GM13976 (cell line): ENCODE results near the gene SPECC1.

Source experiments
- DNase-seq: peaks from one replicate; pipeline ENCODE4 v3.0.0; 2012; ENCODE audit warnings: low spot score
- CTCF ChIP-seq: IDR thresholded peaks from 2 replicates; pipeline ENCODE4 v1.5.1; 2012; ENCODE audit warnings: borderline replicate concordance, mild to moderate bottlenecking; ENCODE audit not compliant: insufficient read depth; ENCODE audit errors: extremely low read depth, missing control alignments, control extremely low read depth
- in situ Hi-C: fragments of 300-500 bp; cut with MboI; formaldehyde crosslinking; loops from one replicate; pipeline ENCODE4 v1.12.0; 2022; ENCODE audit warnings: low sequenced_read_pairs, mixed read lengths, inconsistent platforms; ENCODE audit not compliant: unreplicated experiment

Gene SPECC1

GRCh38 chr17:20294120-20294519 is 285.0 kb downstream of the SPECC1 start:
- in situ Hi-C loops, result no loop called here
- no peak for DNase-seq
- no peak for TF ChIP-seq CTCF

GRCh38 chr17:20299013-20299412 is 289.9 kb downstream of the SPECC1 start:
- in situ Hi-C loops, result no loop called here
- DNase-seq, result no peak
- no peak for TF ChIP-seq CTCF

GRCh38 chr17:20300436-20300934 is 291.3 kb downstream of the SPECC1 start:
- no peak for TF ChIP-seq CTCF
- DNase-seq, result no peak
- in situ Hi-C loops, result no loop called here

GRCh38 chr17:20302246-20302917 is 293.2 kb downstream of the SPECC1 start:
- in situ Hi-C loops, result no loop called here
- DNase-seq, result no peak

GRCh38 chr17:20304961-20305360 is 295.8 kb downstream of the SPECC1 start:
- TF ChIP-seq CTCF, result no peak
- no peak for DNase-seq
- in situ Hi-C loops, result no loop called here

More at GRCh38 chr17:20302246-20302917, 293.2 kb downstream of the SPECC1 start:
- no peak for TF ChIP-seq CTCF

GRCh38 chr17:20306924-20307323 is 297.8 kb downstream of the SPECC1 start:
- DNase-seq, result no peak
- TF ChIP-seq CTCF, result no peak
- in situ Hi-C loops, result no loop called here
